Thymus (tissue), 11 donors: ENCODE results near the gene PRSS36. TPM values are rescaled to one million over a fixed set of nuclear protein-coding genes. Genes with fewer than 3 reads are reported as not detected.
"Not testable (repeated sequence)": the region's sequence is repeated elsewhere in the genome, so short reads cannot be mapped to it uniquely, and the experiment has no call there.

Experiments
- DNase-seq, 9 donors: peaks; one replicate each; pipeline ENCODE4 v3.0.0-alpha.2; 2013; ENCODE audit warnings: low spot score in 9 of 9, low read depth in 6 of 9, missing footprints in 1 of 9
- H3K27ac ChIP-seq, 2 donors: one replicate each; pipeline ENCODE4 v1.5.1; 2013; ENCODE audit warnings: control low read depth in 1 of 2, low read depth in 1 of 2, low read length in 1 of 2, mild to moderate bottlenecking in 1 of 2, moderate library complexity in 1 of 2
- H3K27me3 ChIP-seq, 2 donors: one replicate each; pipeline ENCODE4 v1.5.1; 2013; ENCODE audit warnings: low read length in 1 of 2; ENCODE audit not compliant: control insufficient read depth in 2 of 2, insufficient read depth in 1 of 2
- H3K36me3 ChIP-seq, 2 donors: one replicate each; pipeline ENCODE4 v1.5.1; 2013; ENCODE audit warnings: low read length in 1 of 2, mild to moderate bottlenecking in 1 of 2, moderate library complexity in 1 of 2; ENCODE audit not compliant: control insufficient read depth in 2 of 2, insufficient read depth in 2 of 2
- H3K4me1 ChIP-seq, 2 donors: one replicate each; pipeline ENCODE4 v1.5.1; 2013; ENCODE audit warnings: low read length in 2 of 2; ENCODE audit not compliant: control insufficient read depth in 2 of 2, insufficient read depth in 2 of 2
- H3K4me3 ChIP-seq, 2 donors: one replicate each; pipeline ENCODE4 v1.5.1; 2013; ENCODE audit warnings: low read length in 2 of 2, control low read depth in 1 of 2, mild to moderate bottlenecking in 1 of 2
- H3K9me3 ChIP-seq, 2 donors: one replicate each; pipeline ENCODE4 v1.5.1; 2013; ENCODE audit warnings: low read length in 1 of 2, mild to moderate bottlenecking in 1 of 2; ENCODE audit not compliant: control insufficient read depth in 2 of 2, insufficient read depth in 1 of 2
- WGBS: extraction: QIAGEN DNeasy Blood & Tissue Kit; methylation state at CpG from one replicate; pipeline ENCODE4 v1.1.7; 2013; 5-methylcytosine and 5-hydroxymethylcytosine counted together
- polyA plus RNA-seq: library from polyadenylated mRNA; stranded (reverse); fragments of 200-250 nt; gene quantifications from one replicate; pipeline ENCODE4 v1.2.3, GENCODE V29; 2013
- total RNA-seq: library from RNA; stranded (reverse); fragments of 120-200 nt; gene quantifications from one replicate; pipeline ENCODE4 v1.2.4, GENCODE V29; 2013
- donor health status: healthy.

PRSS36 gene
- total and polyA plus RNA-seq, 2 donors = 4.3 to 5.7 TPM

DNA sequence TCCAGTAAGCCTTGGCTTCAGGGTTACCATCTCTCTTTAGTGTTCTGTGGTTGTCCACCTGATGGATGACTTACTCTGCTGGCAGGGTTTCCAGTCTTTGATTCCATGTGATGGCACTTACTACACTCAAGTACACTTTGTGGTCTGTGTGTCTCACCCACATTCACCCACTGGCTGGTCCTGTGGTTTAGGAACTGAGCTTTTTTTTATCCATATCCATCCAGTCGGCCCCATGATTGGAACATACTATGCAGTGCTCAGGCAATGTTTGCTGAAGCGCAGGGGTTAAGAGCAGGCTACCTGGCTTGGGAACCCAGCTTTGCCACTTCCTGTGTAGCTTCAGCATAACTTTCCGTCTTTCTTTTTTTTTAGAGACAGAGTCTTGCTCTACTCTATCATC lies 27.3 kb upstream of the PRSS36 start:
- H3K4me3 ChIP-seq = peak overlapping the region in 1 of 2 donors; percentile 13
- peaks cover 19 to 41% of the 10 kb centered on the region in 2 donors for H3K4me1 ChIP-seq
- peak overlapping the region; percentile 81 to 87 for H3K27ac ChIP-seq
- WGBS = 1% methylated on average over 3 of the region's 3 CpGs
- peaks cover under 1 to 8% of the 10 kb centered on the region in 2 donors for H3K36me3 ChIP-seq
- H3K27me3 ChIP-seq = no peaks in the 10 kb centered on the region
- DNase-seq = peak in 8 of 9 donors; percentile 47 to 89 (median 66)
- no peaks in the 10 kb centered on the region for H3K9me3 ChIP-seq

DNA sequence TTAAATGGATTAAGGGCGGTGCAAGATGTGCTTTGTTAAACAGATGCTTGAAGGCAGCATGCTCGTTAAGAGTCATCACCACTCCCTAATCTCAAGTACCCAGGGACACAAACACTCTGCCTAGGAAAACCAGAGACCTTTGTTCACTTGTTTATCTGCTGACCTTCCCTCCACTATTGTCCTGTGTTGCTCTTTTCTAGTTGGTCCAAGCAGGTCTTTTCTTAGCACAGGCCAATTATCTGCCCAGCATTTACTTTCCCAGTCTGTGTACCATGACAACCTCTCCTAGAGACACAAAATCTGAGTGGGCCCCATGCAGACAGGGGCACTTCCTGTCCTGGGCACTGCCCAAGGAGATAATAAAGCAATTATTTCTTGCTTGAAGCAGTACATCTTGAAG lies 20.2 kb upstream of the PRSS36 start:
- no CpG with 5 or more reads among the region's 2 CpGs for WGBS
- not testable (repeated sequence) for H3K9me3 ChIP-seq, H3K27ac ChIP-seq, H3K4me1 ChIP-seq, H3K4me3 ChIP-seq, H3K27me3 ChIP-seq, DNase-seq, H3K36me3 ChIP-seq

DNA sequence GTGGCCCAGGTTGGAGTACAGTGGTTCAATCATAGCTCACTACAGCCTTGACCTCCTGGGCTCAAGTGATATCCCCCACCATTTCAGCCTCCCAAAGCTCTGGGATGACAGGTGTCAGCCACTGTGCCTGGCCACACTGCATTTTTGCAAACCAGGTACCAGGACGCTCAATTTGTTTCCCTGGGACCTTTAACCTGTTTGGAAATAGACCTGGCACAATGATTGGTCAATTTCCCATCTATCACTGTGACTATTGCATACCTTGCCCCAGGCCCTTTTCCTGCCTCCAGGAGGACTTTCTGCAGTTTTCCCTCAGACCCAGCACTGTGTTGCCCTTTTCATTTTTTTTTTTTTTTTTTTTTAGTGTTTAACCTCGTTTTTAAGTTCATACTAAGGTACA lies 19.0 kb upstream of the PRSS36 start:
- DNase-seq = no peak
- Histone ChIP-seq H3K36me3 (no peaks in the 10 kb centered on the region), H3K4me3 (no peak overlapping the region), H3K27ac (no peak overlapping the region), H3K4me1 (no peaks in the 10 kb centered on the region), H3K9me3 (no peaks in the 10 kb centered on the region), H3K27me3 (no peaks in the 10 kb centered on the region)
- 78% methylated on average over 2 of the region's 2 CpGs for WGBS

- 97% methylated on average over 8 of the region's 8 CpGs for WGBS
- no peak overlapping the region for H3K27ac ChIP-seq
Measured at GRCh38 chr16:31167315-31167714, 17.4 kb upstream of the PRSS36 start.

DNA sequence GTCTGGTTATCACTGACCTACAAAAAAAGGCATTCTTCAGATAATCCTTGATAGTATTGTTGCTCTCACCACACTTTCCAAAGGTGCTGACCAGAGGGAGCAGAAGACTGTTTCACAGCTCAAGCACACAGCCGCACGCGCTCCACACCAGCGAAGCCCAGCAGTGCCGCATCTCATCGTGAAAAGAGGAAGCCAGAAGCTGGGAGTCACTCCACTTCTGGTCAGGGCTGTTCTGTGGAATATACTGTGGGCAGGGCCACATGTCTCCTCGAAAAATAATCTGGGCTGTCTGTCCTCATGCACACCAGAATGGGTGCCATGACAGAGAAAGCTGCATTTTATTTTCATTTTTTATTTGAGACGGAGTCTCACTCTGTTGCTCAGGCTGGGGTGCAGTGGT lies 7.3 kb upstream of the PRSS36 start:
- Histone ChIP-seq H3K36me3 (no peaks in the 10 kb centered on the region), H3K27me3 (peaks cover 0 to 13% of the 10 kb centered on the region in 2 donors), H3K4me1 (no peaks in the 10 kb centered on the region), H3K9me3 (no peaks in the 10 kb centered on the region), H3K27ac (no peak overlapping the region), H3K4me3 (no peak overlapping the region)
- DNase-seq = no peak
- WGBS = 14% methylated on average over 8 of the region's 8 CpGs

More at GRCh38 chr16:31167315-31167714, 17.4 kb upstream of the PRSS36 start:
- no peak for DNase-seq
- H3K36me3 ChIP-seq = no peaks in the 10 kb centered on the region
- H3K4me3 ChIP-seq = no peak overlapping the region
- H3K27me3 ChIP-seq = no peaks in the 10 kb centered on the region
- H3K9me3 ChIP-seq = no peaks in the 10 kb centered on the region
- no peaks in the 10 kb centered on the region for H3K4me1 ChIP-seq

GRCh38 chr16:31150976-31151375 lies 1.1 kb upstream of the PRSS36 start:
- 45% methylated on average over 6 of the region's 6 CpGs for WGBS
- not testable (repeated sequence) for H3K27ac ChIP-seq, H3K4me1 ChIP-seq, H3K4me3 ChIP-seq, H3K9me3 ChIP-seq, H3K36me3 ChIP-seq, DNase-seq
- H3K27me3 ChIP-seq = peaks cover 0 to 27% of the 10 kb centered on the region in 2 donors

GRCh38 chr16:31149332-31149731 lies 534 bp downstream of the PRSS36 start:
- no peak for DNase-seq
- Histone ChIP-seq H3K4me3 (no peak overlapping the region), H3K4me1 (peaks cover 2 to 3% of the 10 kb centered on the region in 2 donors), H3K9me3 (no peaks in the 10 kb centered on the region), H3K36me3 (no peaks in the 10 kb centered on the region), H3K27ac (no peak overlapping the region), H3K27me3 (peaks cover 0 to 30% of the 10 kb centered on the region in 2 donors)
- WGBS = 83% methylated on average over 5 of the region's 5 CpGs

- Histone ChIP-seq H3K27me3 (peaks cover 0 to 30% of the 10 kb centered on the region in 2 donors), H3K4me3 (no peak overlapping the region), H3K36me3 (no peaks in the 10 kb centered on the region), H3K9me3 (no peaks in the 10 kb centered on the region), H3K27ac (no peak overlapping the region), H3K4me1 (peaks cover 2 to 3% of the 10 kb centered on the region in 2 donors)
- WGBS = 97% methylated on average over 25 of the region's 25 CpGs
- no peak for DNase-seq
Measured at GRCh38 chr16:31148896-31149295, 970 bp downstream of the PRSS36 start.

GRCh38 chr16:31148281-31148728 lies 1.6 kb downstream of the PRSS36 start:
- WGBS = 74% methylated on average over 40 of the region's 40 CpGs
- Histone ChIP-seq H3K27me3 (peaks cover 0 to 30% of the 10 kb centered on the region in 2 donors), H3K36me3 (no peaks in the 10 kb centered on the region), H3K4me1 (peaks cover 2 to 3% of the 10 kb centered on the region in 2 donors), H3K9me3 (no peaks in the 10 kb centered on the region), H3K27ac (no peak overlapping the region), H3K4me3 (no peak overlapping the region)
- DNase-seq = no peak
